ENCODE data around the gene OBP2B. TPM values are rescaled to one million over a fixed set of nuclear protein-coding genes. Genes with fewer than 3 reads are reported as not detected.
"Not testable (repeated sequence)": the region's sequence is repeated elsewhere in the genome, so short reads cannot be mapped to it uniquely, and the experiment has no call there.

Gene OBP2B, protein sequence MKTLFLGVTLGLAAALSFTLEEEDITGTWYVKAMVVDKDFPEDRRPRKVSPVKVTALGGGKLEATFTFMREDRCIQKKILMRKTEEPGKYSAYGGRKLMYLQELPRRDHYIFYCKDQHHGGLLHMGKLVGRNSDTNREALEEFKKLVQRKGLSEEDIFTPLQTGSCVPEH
- not detected for total RNA-seq
- long read RNA-seq, result 0 reads

DNA sequence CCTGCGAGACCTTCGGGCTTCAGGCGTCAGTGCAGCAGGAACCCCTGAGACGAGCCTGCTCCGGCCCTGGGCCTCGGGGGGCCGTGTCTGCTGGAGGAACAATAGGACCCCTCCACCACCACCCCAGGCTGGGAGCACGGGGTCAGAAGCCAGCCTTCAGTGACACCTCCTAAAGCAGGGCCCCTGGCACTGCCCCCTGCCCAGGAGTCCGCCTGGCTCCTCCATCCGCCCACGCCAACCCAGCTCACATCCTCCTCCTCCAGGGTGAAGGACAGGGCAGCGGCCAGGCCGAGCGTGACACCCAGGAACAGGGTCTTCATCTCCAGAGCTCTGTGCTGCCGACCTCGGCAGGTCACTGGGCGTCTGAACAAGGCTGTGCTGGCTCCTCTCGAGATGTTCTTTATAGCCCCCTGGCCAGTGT, at the start of gene OBP2B:
Gene OBP2B, minus strand, starts transcription at position 371 of the 421 bp plus-strand sequence. Its CDS starts 51 bp downstream, at position 320.
- intact Hi-C loops (cut with micrococcal nuclease); H3K27ac ChIP-seq (replicated peaks); H3K36me3 ChIP-seq; H3K4me1 ChIP-seq; H3K4me3 ChIP-seq; DNase-seq: not testable (repeated sequence)
- peaks cover 50% of the 10 kb centered on the region for H3K27me3 ChIP-seq (ENCODE audit: low read depth)
- peaks cover 10% of the 10 kb centered on the region for H3K9me3 ChIP-seq (replicated peaks)

GRCh38 chr9:133258061-133259015, 49.3 kb upstream of the OBP2B start:
- Histone ChIP-seq H3K4me1 (peaks cover 30% of the 10 kb centered on the region), H3K36me3 (no peaks in the 10 kb centered on the region), H3K27ac (replicated peaks) (peak overlapping the region; percentile 77), H3K4me3 (no peak overlapping the region), H3K27me3 (ENCODE audit: low read depth) (no peaks in the 10 kb centered on the region), H3K9me3 (replicated peaks) (peaks cover 7% of the 10 kb centered on the region)
- TF ChIP-seq, protein P1, sequence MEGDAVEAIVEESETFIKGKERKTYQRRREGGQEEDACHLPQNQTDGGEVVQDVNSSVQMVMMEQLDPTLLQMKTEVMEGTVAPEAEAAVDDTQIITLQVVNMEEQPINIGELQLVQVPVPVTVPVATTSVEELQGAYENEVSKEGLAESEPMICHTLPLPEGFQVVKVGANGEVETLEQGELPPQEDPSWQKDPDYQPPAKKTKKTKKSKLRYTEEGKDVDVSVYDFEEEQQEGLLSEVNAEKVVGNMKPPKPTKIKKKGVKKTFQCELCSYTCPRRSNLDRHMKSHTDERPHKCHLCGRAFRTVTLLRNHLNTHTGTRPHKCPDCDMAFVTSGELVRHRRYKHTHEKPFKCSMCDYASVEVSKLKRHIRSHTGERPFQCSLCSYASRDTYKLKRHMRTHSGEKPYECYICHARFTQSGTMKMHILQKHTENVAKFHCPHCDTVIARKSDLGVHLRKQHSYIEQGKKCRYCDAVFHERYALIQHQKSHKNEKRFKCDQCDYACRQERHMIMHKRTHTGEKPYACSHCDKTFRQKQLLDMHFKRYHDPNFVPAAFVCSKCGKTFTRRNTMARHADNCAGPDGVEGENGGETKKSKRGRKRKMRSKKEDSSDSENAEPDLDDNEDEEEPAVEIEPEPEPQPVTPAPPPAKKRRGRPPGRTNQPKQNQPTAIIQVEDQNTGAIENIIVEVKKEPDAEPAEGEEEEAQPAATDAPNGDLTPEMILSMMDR (IDR thresholded peaks at IDR 0.05; ENCODE audit: borderline replicate concordance), result no peak
- DNase-seq, result no peak
- intact Hi-C loops (cut with micrococcal nuclease), result no loop called here

DNA sequence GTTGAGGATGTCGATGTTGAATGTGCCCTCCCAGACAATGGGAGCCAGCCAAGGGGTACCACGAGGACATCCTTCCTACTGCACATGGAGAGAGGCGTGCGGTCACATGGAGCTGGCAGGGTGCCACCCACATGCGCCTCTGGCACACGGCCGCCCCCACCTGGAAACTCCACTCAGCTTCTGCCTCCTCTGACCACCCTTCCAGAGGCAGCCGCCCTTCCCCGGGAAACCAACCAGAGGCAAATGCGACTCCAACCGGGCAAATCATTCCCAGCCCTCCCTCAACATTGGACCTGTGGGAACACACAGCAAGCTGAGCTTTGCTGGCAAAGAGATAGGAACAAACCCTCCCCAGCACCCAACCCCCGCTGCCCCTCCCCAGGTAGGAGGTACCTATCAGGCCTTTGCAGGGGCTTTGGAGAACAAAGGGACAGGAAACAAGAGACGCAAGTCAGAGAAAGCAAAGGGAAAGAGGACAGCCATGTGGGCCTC, 48.5 kb upstream of the OBP2B start:
- Histone ChIP-seq H3K36me3 (no peaks in the 10 kb centered on the region), H3K4me3 (no peak overlapping the region), H3K9me3 (replicated peaks) (peaks cover 7% of the 10 kb centered on the region), H3K4me1 (peaks cover 38% of the 10 kb centered on the region), H3K27me3 (ENCODE audit: low read depth) (no peaks in the 10 kb centered on the region), H3K27ac (replicated peaks) (peak overlapping the region; percentile 77)
- peak; percentile 57 for DNase-seq
- TF ChIP-seq, protein P1 (IDR thresholded peaks at IDR 0.05; ENCODE audit: borderline replicate concordance), result peak; percentile 13
- intact Hi-C loops (cut with micrococcal nuclease), result no loop called here

- no peak overlapping the region for H3K4me3 ChIP-seq
- intact Hi-C loops (cut with micrococcal nuclease), result no loop called here
- peak; percentile 52 for DNase-seq
Observed at GRCh38 chr9:133256686-133257091, 47.6 kb upstream of the OBP2B start.

DNA sequence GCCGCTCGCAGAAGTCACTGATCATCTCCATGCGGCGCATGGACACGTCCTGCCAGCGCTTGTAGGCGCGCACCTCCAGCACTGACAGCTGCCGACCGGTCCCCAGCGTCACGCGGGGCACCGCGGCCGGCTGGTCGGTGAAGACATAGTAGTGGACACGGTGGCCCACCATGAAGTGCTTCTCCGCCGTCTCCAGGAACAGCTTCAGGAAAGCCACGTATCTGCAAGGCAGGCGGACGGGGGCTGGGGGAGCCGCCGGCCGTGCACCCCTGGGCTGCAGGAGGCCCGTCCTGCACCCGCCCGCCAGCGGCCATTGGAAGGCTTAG, 47.0 kb upstream of the OBP2B start:
- intact Hi-C loops (cut with micrococcal nuclease), result no loop called here
- peak overlapping the region; percentile 77 for H3K27ac ChIP-seq (replicated peaks)

More at GRCh38 chr9:133256686-133257091, 47.6 kb upstream of the OBP2B start:
- H3K36me3 ChIP-seq, result no peaks in the 10 kb centered on the region
- H3K9me3 ChIP-seq (replicated peaks), result peaks cover 7% of the 10 kb centered on the region
- peaks cover 46% of the 10 kb centered on the region for H3K4me1 ChIP-seq
- H3K27me3 ChIP-seq (ENCODE audit: low read depth), result no peaks in the 10 kb centered on the region
- peak overlapping the region; percentile 77 for H3K27ac ChIP-seq (replicated peaks)
- TF ChIP-seq, protein P1 (IDR thresholded peaks at IDR 0.05; ENCODE audit: borderline replicate concordance), result no peak

More for the DNA sequence above, 47.0 kb upstream of the OBP2B start:
- TF ChIP-seq, protein P1 (IDR thresholded peaks at IDR 0.05; ENCODE audit: borderline replicate concordance), result no peak
- H3K27me3 ChIP-seq (ENCODE audit: low read depth), result no peaks in the 10 kb centered on the region
- no peak overlapping the region for H3K4me3 ChIP-seq
- peaks cover 48% of the 10 kb centered on the region for H3K4me1 ChIP-seq
- no peaks in the 10 kb centered on the region for H3K36me3 ChIP-seq
- DNase-seq, result no peak
- H3K9me3 ChIP-seq (replicated peaks), result peaks cover 7% of the 10 kb centered on the region
